ENCODE results near the gene CMTM8.

CMTM8 gene

GRCh38 chr3:32278714-32279113 lies 40.2 kb downstream of the CMTM8 start:
- no peak for DNase-seq (ENCODE audit: low read depth in 2 of 2)

- DNase-seq (ENCODE audit: low read depth in 2 of 2) = no peak
These were observed 41.9 kb downstream of the CMTM8 start for GRCh38 chr3:32280262-32280910.

- no peak for DNase-seq (ENCODE audit: low read depth in 2 of 2)
These were observed 43.2 kb downstream of the CMTM8 start for GRCh38 chr3:32281570-32282106.

GRCh38 chr3:32282578-32283154 lies 44.2 kb downstream of the CMTM8 start:
- no peak for DNase-seq (ENCODE audit: low read depth in 2 of 2)

GRCh38 chr3:32283304-32283703 lies 44.8 kb downstream of the CMTM8 start:
- DNase-seq (ENCODE audit: low read depth in 2 of 2) = no peak

- DNase-seq (ENCODE audit: low read depth in 2 of 2) = no peak
These were observed 46.1 kb downstream of the CMTM8 start for GRCh38 chr3:32284443-32285212.

- DNase-seq (ENCODE audit: low read depth in 2 of 2) = no peak
These were observed 47.4 kb downstream of the CMTM8 start for GRCh38 chr3:32285891-32286290.

GRCh38 chr3:32288819-32289218 lies 50.3 kb downstream of the CMTM8 start:
- DNase-seq (ENCODE audit: low read depth in 2 of 2) = no peak

GRCh38 chr3:32290619-32291018 lies 52.1 kb downstream of the CMTM8 start:
- DNase-seq (ENCODE audit: low read depth in 2 of 2) = no peak

GRCh38 chr3:32292085-32292796 lies 53.8 kb downstream of the CMTM8 start:
- no peak for DNase-seq (ENCODE audit: low read depth in 2 of 2)

GRCh38 chr3:32293903-32294302 lies 55.4 kb downstream of the CMTM8 start:
- no peak for DNase-seq (ENCODE audit: low read depth in 2 of 2)

GRCh38 chr3:32296251-32297204 lies 58.0 kb downstream of the CMTM8 start:
- peak; percentile 13 to 25 for DNase-seq (ENCODE audit: low read depth in 2 of 2)

GRCh38 chr3:32297366-32297765 lies 58.9 kb downstream of the CMTM8 start:
- DNase-seq (ENCODE audit: low read depth in 2 of 2) = peak in 1 of 2 donors; percentile 44

GRCh38 chr3:32301426-32301825 lies 62.9 kb downstream of the CMTM8 start:
- DNase-seq (ENCODE audit: low read depth in 2 of 2) = no peak

- DNase-seq (ENCODE audit: low read depth in 2 of 2) = no peak
These were observed 64.3 kb downstream of the CMTM8 start for GRCh38 chr3:32302601-32303398.

GRCh38 chr3:32303399-32303747 lies 64.9 kb downstream of the CMTM8 start:
- no peak for DNase-seq (ENCODE audit: low read depth in 2 of 2)

- no peak for DNase-seq (ENCODE audit: low read depth in 2 of 2)
These were observed 65.7 kb downstream of the CMTM8 start for GRCh38 chr3:32303977-32304881.

- no peak for DNase-seq (ENCODE audit: low read depth in 2 of 2)
These were observed 66.9 kb downstream of the CMTM8 start for GRCh38 chr3:32305361-32305876.

- no peak for DNase-seq (ENCODE audit: low read depth in 2 of 2)
These were observed 67.6 kb downstream of the CMTM8 start for GRCh38 chr3:32306072-32306471.

All from stimulated activated CD4-positive, alpha-beta T cell treated with anti-CD3 and anti-CD28 coated beads, Interleukin-1b, Interleukin-23, amount 100 ng/mL, for 1 hour (primary cell).